Left lung (tissue), 10 donors: ENCODE results near the gene BCAS3. TPM values are rescaled to one million over a fixed set of nuclear protein-coding genes. Genes with fewer than 3 reads are reported as not detected.

Source experiments
- ATAC-seq: fragments of 200-7000 bp; cut with Tn5 transposase; one replicate; pipeline ENCODE4 v1.9.1; 2020; ENCODE audit warnings: moderate library complexity
- DNase-seq, 4 donors: peaks; one replicate each; pipeline ENCODE4 v3.0.0-alpha.2; 2013 to 2020
- H3K27ac ChIP-seq, 2 donors: fragments of 200-600 bp; sonication (generic) in 1 of 2; one replicate each; pipeline versions ENCODE4 v1.5.0 to v1.8.0; 2020 to 2021
- H3K27me3 ChIP-seq, 2 donors: fragments of 200-600 bp; sonication (generic) in 1 of 2; one replicate each; pipeline versions ENCODE4 v1.5.0 to v1.8.0; 2020 to 2021
- H3K36me3 ChIP-seq, 2 donors: fragments of 200-600 bp; sonication (generic) in 1 of 2; one replicate each; pipeline versions ENCODE4 v1.5.0 to v1.8.0; 2020 to 2021
- H3K4me1 ChIP-seq, 2 donors: fragments of 200-600 bp; one replicate each; pipeline ENCODE4 v1.8.0; 2021
- H3K4me3 ChIP-seq, 2 donors: fragments of 200-600 bp; sonication (generic) in 1 of 2; one replicate each; pipeline versions ENCODE4 v1.5.0 to v1.8.0; 2020 to 2021; ENCODE audit warnings: mild to moderate bottlenecking in 1 of 2
- H3K9me3 ChIP-seq, 2 donors: fragments of 200-600 bp; sonication (generic) in 1 of 2; one replicate each; pipeline versions ENCODE4 v1.5.0 to v1.8.0; 2020 to 2021
- CTCF ChIP-seq, 2 donors: fragments of 200-600 bp; sonication (generic) in 1 of 2; IDR thresholded peaks; one replicate each; pipeline versions ENCODE4 v1.5.0 to v1.8.0; 2021; ENCODE audit warnings: antibody characterized with exemption in 2 of 2
- intact Hi-C, 2 donors: fragments of 100-400 bp; cut with DNase I; formaldehyde crosslinking; loops; one replicate each; pipeline versions ENCODE4 v1.11.2 to v1.14.2; 2022
- polyA plus RNA-seq, 6 donors: library from polyadenylated mRNA; unstranded; fragments of 120-200 nt; gene quantifications; one replicate each; pipeline ENCODE4 v1.2.1, GENCODE V29; 2013; ENCODE audit not compliant: insufficient read length in 6 of 6
- total RNA-seq, 2 donors: library from RNA; stranded (reverse); fragmentation: NEBNext Ultra II Directional; extraction: Animal tissue kit (Norgen Biotek cat#: 25700); gene quantifications; one replicate each; pipeline ENCODE4 v1.2.1, GENCODE V29; 2021
- donor health status: DM: no; HTN: yes; CAD: no.
- donor health status: DM: no; HTN: no; CAD: no.

Gene BCAS3
- total and polyA plus RNA-seq, 8 donors = 21.2 to 29.6 (median 28.0) TPM

DNA sequence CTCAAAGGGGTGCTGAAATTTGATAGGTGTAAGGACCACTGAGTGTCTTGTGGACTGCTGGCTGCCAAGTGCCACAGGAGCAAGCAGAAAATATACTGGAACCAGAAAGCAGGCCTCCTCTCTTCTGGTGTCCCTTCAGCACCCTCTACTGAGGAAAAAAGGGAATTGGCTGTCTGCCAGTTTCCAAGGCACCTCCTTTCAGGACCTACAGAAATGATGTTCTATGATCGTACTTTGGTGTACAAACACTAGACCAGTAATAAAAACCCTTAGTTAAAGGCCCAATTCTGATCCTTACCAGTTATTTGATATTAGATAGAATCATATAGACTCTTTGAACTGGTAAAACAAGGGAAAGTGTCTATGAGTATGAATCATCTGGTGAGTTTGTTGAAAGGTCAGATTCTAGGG, 35.8 kb upstream of the BCAS3 start:
- Histone ChIP-seq H3K36me3 (peaks cover 0 to 14% of the 10 kb centered on the region in 2 donors), H3K27me3 (no peaks in the 10 kb centered on the region), H3K4me3 (no peak overlapping the region), H3K4me1 (peaks cover 0 to 14% of the 10 kb centered on the region in 2 donors), H3K9me3 (no peaks in the 10 kb centered on the region), H3K27ac (no peak overlapping the region)
- ATAC-seq (peak; percentile 76), DNase-seq (peak in 3 of 4 donors; percentile 49 to 80 (median 59))
- intact Hi-C loops = no loop called here
- TF ChIP-seq CTCF (IDR thresholded peaks at IDR 0.05) = peak in 1 of 2 donors; percentile 29

GRCh38 chr17:60645918-60646523, 31.6 kb upstream of the BCAS3 start:
- ATAC-seq (peak; percentile 41), DNase-seq (no peak)
- Histone ChIP-seq H3K36me3 (peaks cover 0 to 32% of the 10 kb centered on the region in 2 donors), H3K27ac (no peak overlapping the region), H3K9me3 (no peaks in the 10 kb centered on the region), H3K4me3 (no peak overlapping the region), H3K4me1 (peaks cover 0 to 14% of the 10 kb centered on the region in 2 donors), H3K27me3 (no peaks in the 10 kb centered on the region)
- intact Hi-C loops = no loop called here
- no peak for TF ChIP-seq CTCF (IDR thresholded peaks at IDR 0.05)

- ATAC-seq = no peak
- TF ChIP-seq CTCF (IDR thresholded peaks at IDR 0.05) = no peak
- intact Hi-C loops = no loop called here
- no peaks in the 10 kb centered on the region for H3K9me3 ChIP-seq
- H3K4me1 ChIP-seq = peaks cover 0 to 9% of the 10 kb centered on the region in 2 donors
- no peak for DNase-seq
- no peak overlapping the region for H3K27ac ChIP-seq
- peaks cover 0 to 39% of the 10 kb centered on the region in 2 donors for H3K36me3 ChIP-seq
- H3K4me3 ChIP-seq = no peak overlapping the region
- H3K27me3 ChIP-seq = no peaks in the 10 kb centered on the region
Observed at GRCh38 chr17:60646701-60647100, 30.9 kb upstream of the BCAS3 start.

DNA sequence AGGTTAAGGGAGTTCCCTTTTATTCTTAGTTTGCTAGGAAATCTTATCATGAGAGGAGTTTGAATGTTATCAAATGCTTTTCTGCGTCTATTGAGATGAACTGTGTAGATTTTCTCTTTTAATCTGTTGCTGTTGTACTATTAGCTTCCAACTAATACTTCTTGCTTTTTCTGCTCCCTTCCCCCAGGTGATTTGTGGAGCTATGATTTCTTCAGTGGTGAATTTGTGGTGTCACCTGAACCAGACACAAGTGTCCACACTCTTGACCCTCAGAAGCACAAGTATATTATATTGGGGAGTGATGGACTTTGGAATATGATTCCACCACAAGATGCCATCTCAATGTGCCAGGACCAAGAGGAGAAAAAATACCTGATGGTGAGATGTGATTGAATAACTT, 29.9 kb upstream of the BCAS3 start:
- Histone ChIP-seq H3K27ac (no peak overlapping the region), H3K4me1 (peaks cover 0 to 6% of the 10 kb centered on the region in 2 donors), H3K27me3 (no peaks in the 10 kb centered on the region), H3K36me3 (peaks cover 0 to 39% of the 10 kb centered on the region in 2 donors), H3K4me3 (no peak overlapping the region), H3K9me3 (no peaks in the 10 kb centered on the region)
- DNase-seq = no peak
- TF ChIP-seq CTCF (IDR thresholded peaks at IDR 0.05) = no peak
- intact Hi-C loops = no loop called here
- ATAC-seq = no peak

DNA sequence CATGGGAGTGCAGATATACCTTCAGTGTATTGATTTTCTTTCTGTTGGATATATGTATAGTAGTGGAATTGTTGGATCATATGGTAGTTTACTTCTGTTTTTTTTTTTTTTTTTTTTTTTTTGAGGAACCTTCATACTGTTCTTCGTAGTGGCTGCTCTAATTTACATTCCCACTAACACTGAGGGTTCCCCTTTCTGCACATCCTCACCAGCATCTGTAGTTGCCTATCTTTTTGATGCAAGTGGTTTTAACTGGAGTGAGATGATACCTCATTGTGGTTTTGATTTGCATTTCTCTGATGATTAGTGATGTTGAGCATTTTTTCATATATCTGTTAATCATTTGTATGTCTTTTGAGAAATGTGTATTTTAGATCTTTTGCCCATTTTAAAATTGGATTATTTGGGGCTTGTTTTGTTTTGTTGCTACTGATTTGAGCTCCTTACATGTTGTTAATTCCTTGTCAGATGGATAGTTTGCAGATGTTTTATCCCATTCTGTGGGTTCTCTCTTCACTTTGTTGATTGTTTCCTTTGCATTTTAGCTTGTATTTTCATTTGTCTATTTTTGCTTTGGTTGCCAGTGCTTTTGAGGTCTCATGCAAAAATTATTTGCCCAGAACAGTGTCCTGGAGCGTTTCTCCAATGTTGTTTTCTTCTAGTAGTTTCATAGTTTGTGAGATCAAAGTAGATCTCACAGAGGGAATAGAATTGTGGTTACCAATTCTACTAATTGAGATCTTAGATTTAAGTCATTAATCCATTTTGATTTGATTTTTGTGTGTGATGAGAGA, 25.0 kb upstream of the BCAS3 start:
- H3K9me3 ChIP-seq = no peaks in the 10 kb centered on the region
- no peaks in the 10 kb centered on the region for H3K4me1 ChIP-seq
- no peak overlapping the region for H3K27ac ChIP-seq
- intact Hi-C loops = no loop called here
- peaks cover 0 to 56% of the 10 kb centered on the region in 2 donors for H3K36me3 ChIP-seq
- H3K4me3 ChIP-seq = no peak overlapping the region
- H3K27me3 ChIP-seq = no peaks in the 10 kb centered on the region
- DNase-seq (no peak), ATAC-seq (no peak)
- TF ChIP-seq CTCF (IDR thresholded peaks at IDR 0.05) = no peak
